NOMO-1 (cell line): ENCODE measurements around the gene DBH.

Experiments
- DNase-seq, 2 experiments: peaks; one replicate each; lab custom pipeline; 2025; ENCODE audit not compliant: unreplicated experiment in 2 of 2; lab: John Stamatoyannopoulos, UW

The DBH gene

GRCh38 chr9:133603135-133603927, 32.8 kb upstream of the DBH start:
- DNase-seq = no peak

- DNase-seq = peak in 1 of 2 experiments; percentile 3
These were observed 31.9 kb upstream of the DBH start for GRCh38 chr9:133604214-133604613.

DNA sequence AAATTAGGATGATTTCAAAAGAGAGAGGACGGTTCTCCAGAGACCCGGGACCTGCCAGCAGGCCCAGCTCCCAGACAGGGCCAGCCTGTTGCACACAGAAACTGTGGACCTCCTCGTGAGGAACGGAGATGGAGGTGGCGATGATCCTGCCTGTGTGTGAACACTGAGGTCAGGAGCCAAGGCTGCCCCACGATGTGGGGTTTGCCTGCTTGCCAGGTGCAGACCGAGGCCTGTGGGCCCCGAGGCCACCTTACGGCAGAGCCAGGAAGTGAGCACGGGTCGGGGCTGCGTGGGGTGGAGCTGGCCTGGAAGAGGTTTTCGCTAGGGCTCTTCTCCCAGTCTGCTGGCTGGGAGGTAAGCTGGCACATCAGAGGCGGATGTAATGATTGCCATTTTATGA, 31.3 kb upstream of the DBH start:
- no peak for DNase-seq

- DNase-seq = no peak
These were observed 30.7 kb upstream of the DBH start for GRCh38 chr9:133605446-133605845.

GRCh38 chr9:133605856-133606707, 30.1 kb upstream of the DBH start:
- no peak for DNase-seq

DNA sequence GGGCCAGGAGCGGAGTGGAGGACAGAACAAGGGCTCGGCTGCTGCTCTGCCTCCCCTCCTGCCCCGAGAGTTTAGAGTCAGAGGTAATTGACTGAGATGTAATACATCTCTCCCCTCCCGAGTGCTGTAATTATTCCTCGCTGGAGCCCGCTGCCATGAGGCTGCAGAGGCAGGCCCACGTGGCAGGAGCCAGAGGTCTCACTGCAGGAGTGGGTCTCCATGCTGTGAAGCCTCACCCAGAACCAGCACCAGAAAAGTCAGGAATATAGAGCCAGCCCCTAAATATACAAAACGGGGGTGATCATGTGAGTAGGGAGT, 29.5 kb upstream of the DBH start:
- no peak for DNase-seq

GRCh38 chr9:133607381-133607780, 28.8 kb upstream of the DBH start:
- DNase-seq = no peak

DNA sequence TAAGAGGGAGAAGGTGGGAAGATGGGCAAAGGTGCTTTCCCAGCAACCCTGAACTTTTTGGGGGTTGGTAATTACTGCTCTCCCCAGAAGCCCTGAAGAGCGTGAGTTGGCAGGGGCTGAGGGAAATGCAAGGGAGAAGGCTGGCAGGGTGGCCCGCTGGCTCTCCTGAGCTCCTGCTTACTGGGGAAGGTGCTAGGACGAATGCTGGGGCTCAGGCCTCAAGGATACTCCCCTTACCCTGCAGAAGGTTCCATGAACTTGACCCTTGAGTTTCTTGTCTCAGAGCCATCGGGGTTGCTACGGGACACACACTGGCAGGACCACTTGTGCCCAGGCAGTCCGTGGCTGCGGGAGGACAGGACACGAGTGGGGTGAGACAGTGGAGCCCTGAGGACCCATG, 28.2 kb upstream of the DBH start:
- no peak for DNase-seq

GRCh38 chr9:133608382-133608781, 27.8 kb upstream of the DBH start:
- DNase-seq = no peak

GRCh38 chr9:133608889-133609288, 27.3 kb upstream of the DBH start:
- no peak for DNase-seq

- DNase-seq = no peak
These were observed 26.7 kb upstream of the DBH start, which contains the start of gene FAM163B for GRCh38 chr9:133609311-133610098. TSS of gene FAM163B (minus strand) at chr9:133609389. CDS start at chr9:133580223, 29,166 bp downstream.

DNA sequence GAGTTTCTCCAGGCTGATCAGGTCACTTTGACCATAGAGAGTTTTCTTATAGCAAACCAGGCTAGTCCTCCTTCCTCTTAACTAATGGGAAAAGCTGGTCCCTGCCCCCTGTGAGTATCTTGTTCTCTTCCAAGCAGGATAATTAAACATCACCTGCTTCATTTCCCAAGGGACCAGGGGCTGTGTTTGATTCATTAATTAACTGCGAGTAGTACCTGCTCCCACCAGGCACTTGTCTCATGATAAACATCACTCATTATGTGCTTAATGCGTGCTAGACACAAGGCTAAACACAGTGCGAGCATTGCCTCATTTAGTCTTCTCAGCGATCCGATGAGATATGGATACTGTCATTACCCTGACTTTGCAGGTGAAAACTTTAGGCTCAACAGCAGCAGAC, 25.3 kb upstream of the DBH start:
- no peak for DNase-seq

DNA sequence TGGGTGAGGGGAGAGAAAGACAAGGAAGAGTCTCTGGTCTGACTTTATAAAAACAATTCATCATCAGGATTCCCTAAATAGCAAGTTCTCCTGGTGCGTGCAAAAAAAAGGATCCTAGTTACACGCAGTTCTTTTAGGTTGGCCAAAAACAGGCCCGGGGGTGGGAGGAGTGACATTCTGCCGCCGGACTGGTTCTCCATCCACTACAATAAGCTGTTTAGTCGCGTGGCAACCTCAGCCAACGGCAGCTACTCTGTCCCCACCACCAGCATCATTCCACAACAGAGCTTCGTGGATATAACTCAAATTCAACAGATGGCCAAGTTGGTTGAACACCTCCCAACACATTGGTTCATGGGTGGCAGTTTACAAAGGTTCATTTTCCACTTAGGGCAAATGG, 24.1 kb upstream of the DBH start:
- DNase-seq = no peak

GRCh38 chr9:133612816-133613215, 23.3 kb upstream of the DBH start:
- DNase-seq = no peak

GRCh38 chr9:133613432-133613831, 22.7 kb upstream of the DBH start:
- DNase-seq = no peak

- DNase-seq = no peak
These were observed 22.1 kb upstream of the DBH start for GRCh38 chr9:133614056-133614455.

- no peak for DNase-seq
These were observed 21.5 kb upstream of the DBH start for GRCh38 chr9:133614678-133615077.

DNA sequence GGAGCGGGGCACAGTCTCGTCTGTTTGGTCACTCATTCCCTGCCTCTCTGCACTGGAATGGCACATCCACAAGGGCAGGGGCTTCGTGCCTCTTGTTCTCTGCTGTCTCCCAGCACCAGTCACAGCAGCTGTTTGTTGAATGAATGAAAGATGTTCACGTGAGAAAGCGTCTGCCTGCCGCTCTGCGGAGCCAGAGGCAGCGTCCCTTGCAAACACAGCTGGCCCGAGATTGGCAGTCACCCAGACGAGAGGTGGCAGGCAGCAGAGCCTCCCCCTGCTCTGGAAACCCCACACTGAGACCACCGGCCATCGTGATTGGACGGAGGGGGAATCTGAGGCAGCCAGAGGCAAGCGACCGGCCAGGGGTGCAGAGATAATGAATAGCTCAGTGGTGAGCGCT, 21.0 kb upstream of the DBH start:
- no peak for DNase-seq

- DNase-seq = no peak
These were observed 20.5 kb upstream of the DBH start for GRCh38 chr9:133615606-133616188.

- no peak for DNase-seq
These were observed 19.3 kb upstream of the DBH start for GRCh38 chr9:133616643-133617405.
